DMS114 treated with DMSO at 0.1 percent for 48 hours (cell line): ENCODE results near the gene HSD17B8.
"Not testable (repeated sequence)": the region's sequence is repeated elsewhere in the genome, so short reads cannot be mapped to it uniquely, and the experiment has no call there.

ENCODE experiments used
- DNase-seq: peaks from one replicate; lab custom pipeline; 2025; ENCODE audit not compliant: unreplicated experiment; lab: John Stamatoyannopoulos, UW

Gene HSD17B8

GRCh38 chr6:33205191-33206026 lies 954 bp downstream of the HSD17B8 start:
- no peak for DNase-seq

- DNase-seq: no peak
Observed at GRCh38 chr6:33206027-33206863, 1.8 kb downstream of the HSD17B8 start.

- no peak for DNase-seq
Observed at GRCh38 chr6:33206864-33207551, 2.6 kb downstream of the HSD17B8 start.

- no peak for DNase-seq
Observed at GRCh38 chr6:33207552-33208090, 3.2 kb downstream of the HSD17B8 start.

- DNase-seq: peak; percentile 79
Observed at GRCh38 chr6:33208091-33208967, 3.9 kb downstream of the HSD17B8 start, which contains the start of gene RING1. RING1 (plus strand) TSS chr6:33208500; CDS start chr6:33208823, 323 bp downstream.

GRCh38 chr6:33209856-33210255 lies 5.4 kb downstream of the HSD17B8 start:
- no peak for DNase-seq

- DNase-seq: no peak
Observed at GRCh38 chr6:33211136-33211535, 6.7 kb downstream of the HSD17B8 start.

- no peak for DNase-seq
Observed at GRCh38 chr6:33211666-33212422, 7.4 kb downstream of the HSD17B8 start.

GRCh38 chr6:33212857-33213165 lies 8.4 kb downstream of the HSD17B8 start:
- DNase-seq: peak; percentile 30

- no peak for DNase-seq
Observed at GRCh38 chr6:33213166-33213988, 8.9 kb downstream of the HSD17B8 start.

- DNase-seq: no peak
Observed at GRCh38 chr6:33213989-33214335, 9.5 kb downstream of the HSD17B8 start.

GRCh38 chr6:33215271-33216116 lies 11.0 kb downstream of the HSD17B8 start:
- DNase-seq: no peak

GRCh38 chr6:33216117-33216649 lies 11.7 kb downstream of the HSD17B8 start:
- DNase-seq: no peak

- DNase-seq: no peak
Observed at GRCh38 chr6:33217246-33217645, 12.8 kb downstream of the HSD17B8 start.

GRCh38 chr6:33217681-33218080 lies 13.2 kb downstream of the HSD17B8 start:
- no peak for DNase-seq

- DNase-seq: not testable (repeated sequence)
Observed at GRCh38 chr6:33226503-33227120, 22.2 kb downstream of the HSD17B8 start.

- no peak for DNase-seq
Observed at GRCh38 chr6:33235221-33235634, 30.8 kb downstream of the HSD17B8 start.
